HEK293 (cell line): ENCODE data around the gene EXD1.

Experiments used
- CTCF ChIA-PET: fragments of 350-600 bp; formaldehyde crosslinking; extraction: SDS; loops from one replicate; lab custom pipeline; 2021; ENCODE audit warnings: antibody characterized with exemption; lab: Yijun Ruan, JAX
- POLR2A ChIA-PET: fragments of 300-600 bp; formaldehyde crosslinking; extraction: SDS; loops from one replicate; lab custom pipeline; 2020; ENCODE audit warnings: antibody characterized with exemption, inconsistent platforms; lab: Yijun Ruan, JAX
- H3K27ac ChIP-seq: fragments of 200-500 bp; sonication (Bioruptor generic); 2 replicates; pipeline ENCODE4 v1.5.1; 2014; ENCODE audit warnings: low read depth, low read length, control low read depth, inconsistent platforms; ENCODE audit errors: extremely low read depth
- H3K36me3 ChIP-seq, 2 experiments: fragments of 200-500 bp in 1 of 2; sonication (Bioruptor generic) in 1 of 2; 1 replicate in 1 of 2; 2 replicates in 1 of 2; pipeline ENCODE4 v1.5.1; 2014 to 2017; ENCODE audit warnings: inconsistent platforms in 2 of 2, low read length in 2 of 2; ENCODE audit not compliant: control insufficient read depth in 2 of 2, insufficient read depth in 1 of 2
- H3K4me1 ChIP-seq: fragments of 200-500 bp; sonication (Bioruptor generic); 2 replicates; pipeline ENCODE4 v1.5.1; 2014; ENCODE audit warnings: mild to moderate bottlenecking, low read length, inconsistent platforms; ENCODE audit not compliant: control insufficient read depth, insufficient read depth
- H3K4me3 ChIP-seq: 2 replicates; pipeline ENCODE4 v1.5.1; 2011; ENCODE audit warnings: low read depth, mild to moderate bottlenecking, control low read depth, low read length, moderate library complexity
- H3K9me3 ChIP-seq: fragments of 200-500 bp; sonication (Bioruptor generic); 2 replicates; pipeline ENCODE4 v1.5.1; 2014; ENCODE audit warnings: low read depth, low read length, inconsistent platforms; ENCODE audit not compliant: control insufficient read depth, insufficient read depth
- FEZF1 ChIP-seq: fragments of 450-650 bp; formaldehyde crosslinking; IDR thresholded peaks from 2 replicates; pipeline ENCODE4 v1.5.1; 2016; ENCODE audit warnings: missing biosample characterization, missing genetic modification characterization
- RBAK ChIP-seq: fragments of 450-650 bp; formaldehyde crosslinking; IDR thresholded peaks from 2 replicates; pipeline ENCODE4 v1.5.1; 2016; ENCODE audit warnings: missing biosample characterization, missing genetic modification characterization
- SP7 ChIP-seq: fragments of 450-650 bp; formaldehyde crosslinking; IDR thresholded peaks from 2 replicates; pipeline ENCODE4 v1.5.1; 2016; ENCODE audit warnings: missing biosample characterization, missing genetic modification characterization
- TCF7L2 ChIP-seq: IDR thresholded peaks from 2 replicates; pipeline ENCODE4 v1.6.1; 2011; ENCODE audit warnings: low read depth, mild to moderate bottlenecking, inconsistent platforms, low read length, moderate library complexity, borderline replicate concordance
- TRIM28 ChIP-seq: IDR thresholded peaks from 2 replicates; pipeline ENCODE4 v1.6.1; 2011; ENCODE audit warnings: low read length, control low read depth, borderline replicate concordance
- ZBTB1 ChIP-seq: fragments of 450-650 bp; formaldehyde crosslinking; IDR thresholded peaks from 2 replicates; pipeline ENCODE4 v1.5.1; 2016; ENCODE audit warnings: missing biosample characterization, missing genetic modification characterization
- ZBTB17 ChIP-seq: fragments of 450-650 bp; formaldehyde crosslinking; IDR thresholded peaks from 2 replicates; pipeline ENCODE4 v1.5.1; 2016; ENCODE audit warnings: missing biosample characterization, missing genetic modification characterization
- ZNF157 ChIP-seq: fragments of 450-650 bp; formaldehyde crosslinking; IDR thresholded peaks from 2 replicates; pipeline ENCODE4 v1.5.1; 2016; ENCODE audit warnings: missing biosample characterization, missing genetic modification characterization
- ZNF239 ChIP-seq: fragments of 450-650 bp; formaldehyde crosslinking; IDR thresholded peaks from 2 replicates; pipeline ENCODE4 v1.5.1; 2016; ENCODE audit warnings: missing biosample characterization, missing genetic modification characterization
- ZNF266 ChIP-seq: fragments of 450-650 bp; formaldehyde crosslinking; IDR thresholded peaks from 2 replicates; pipeline ENCODE4 v1.5.1; 2016; ENCODE audit warnings: missing biosample characterization, missing genetic modification characterization, low read depth
- ZNF473 ChIP-seq: fragments of 450-650 bp; formaldehyde crosslinking; IDR thresholded peaks from 2 replicates; pipeline ENCODE4 v1.5.1; 2017; ENCODE audit warnings: missing biosample characterization, missing genetic modification characterization
- ZNF513 ChIP-seq: fragments of 450-650 bp; IDR thresholded peaks from 2 replicates; pipeline ENCODE4 v1.5.1; 2018; ENCODE audit warnings: missing biosample characterization, missing genetic modification characterization
- ZNF707 ChIP-seq: fragments of 450-650 bp; formaldehyde crosslinking; IDR thresholded peaks from 2 replicates; pipeline ENCODE4 v1.5.1; 2016; ENCODE audit warnings: missing biosample characterization, missing genetic modification characterization
- ZNF747 ChIP-seq: fragments of 450-650 bp; formaldehyde crosslinking; IDR thresholded peaks from 2 replicates; pipeline ENCODE4 v1.5.1; 2016; ENCODE audit warnings: missing biosample characterization, missing genetic modification characterization
- TF ChIP-seq, protein P1 (sequence below): fragments of 450-650 bp; formaldehyde crosslinking; IDR thresholded peaks from 2 replicates; pipeline ENCODE4 v1.5.1; 2016; ENCODE audit warnings: missing biosample characterization, missing genetic modification characterization
- TF ChIP-seq, protein P2 (sequence below): fragments of 450-650 bp; formaldehyde crosslinking; IDR thresholded peaks from 2 replicates; pipeline ENCODE4 v1.5.1; 2017; ENCODE audit warnings: missing biosample characterization, missing genetic modification characterization
- TF ChIP-seq, protein P3 (sequence below): fragments of 450-650 bp; formaldehyde crosslinking; IDR thresholded peaks from 2 replicates; pipeline ENCODE4 v1.5.1; 2016; ENCODE audit warnings: missing biosample characterization, missing genetic modification characterization

Gene EXD1

GRCh38 chr15:41207687-41208448 is 22.7 kb downstream of the EXD1 start (continued):
- TF ChIP-seq, protein P1, sequence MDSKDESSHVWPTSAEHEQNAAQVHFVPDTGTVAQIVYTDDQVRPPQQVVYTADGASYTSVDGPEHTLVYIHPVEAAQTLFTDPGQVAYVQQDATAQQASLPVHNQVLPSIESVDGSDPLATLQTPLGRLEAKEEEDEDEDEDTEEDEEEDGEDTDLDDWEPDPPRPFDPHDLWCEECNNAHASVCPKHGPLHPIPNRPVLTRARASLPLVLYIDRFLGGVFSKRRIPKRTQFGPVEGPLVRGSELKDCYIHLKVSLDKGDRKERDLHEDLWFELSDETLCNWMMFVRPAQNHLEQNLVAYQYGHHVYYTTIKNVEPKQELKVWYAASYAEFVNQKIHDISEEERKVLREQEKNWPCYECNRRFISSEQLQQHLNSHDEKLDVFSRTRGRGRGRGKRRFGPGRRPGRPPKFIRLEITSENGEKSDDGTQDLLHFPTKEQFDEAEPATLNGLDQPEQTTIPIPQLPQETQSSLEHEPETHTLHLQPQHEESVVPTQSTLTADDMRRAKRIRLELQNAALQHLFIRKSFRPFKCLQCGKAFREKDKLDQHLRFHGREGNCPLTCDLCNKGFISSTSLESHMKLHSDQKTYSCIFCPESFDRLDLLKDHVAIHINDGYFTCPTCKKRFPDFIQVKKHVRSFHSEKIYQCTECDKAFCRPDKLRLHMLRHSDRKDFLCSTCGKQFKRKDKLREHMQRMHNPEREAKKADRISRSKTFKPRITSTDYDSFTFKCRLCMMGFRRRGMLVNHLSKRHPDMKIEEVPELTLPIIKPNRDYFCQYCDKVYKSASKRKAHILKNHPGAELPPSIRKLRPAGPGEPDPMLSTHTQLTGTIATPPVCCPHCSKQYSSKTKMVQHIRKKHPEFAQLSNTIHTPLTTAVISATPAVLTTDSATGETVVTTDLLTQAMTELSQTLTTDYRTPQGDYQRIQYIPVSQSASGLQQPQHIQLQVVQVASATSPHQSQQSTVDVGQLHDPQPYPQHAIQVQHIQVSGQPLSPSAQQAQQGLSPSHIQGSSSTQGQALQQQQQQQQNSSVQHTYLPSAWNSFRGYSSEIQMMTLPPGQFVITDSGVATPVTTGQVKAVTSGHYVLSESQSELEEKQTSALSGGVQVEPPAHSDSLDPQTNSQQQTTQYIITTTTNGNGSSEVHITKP = no peak
- TF ChIP-seq, all 188 proteins: peak for 0

- TF ChIP-seq FEZF1 (tag by site-specific recombination) (no peak), ZNF473 (tag by site-specific recombination) (no peak), ZNF513 (tag by site-specific recombination) (no peak), ZNF157 (tag by site-specific recombination) (no peak), ZBTB17 (tag by site-specific recombination) (peak; percentile 58), ZNF707 (no peak), ZNF239 (no peak)
- Histone ChIP-seq H3K36me3 (no peaks in the 10 kb centered on the region), H3K4me3 (no peak overlapping the region), H3K4me1 (no peaks in the 10 kb centered on the region), H3K27ac (no peak overlapping the region), H3K9me3 (no peaks in the 10 kb centered on the region)
- POLR2A ChIA-PET = no interaction called here
- CTCF ChIA-PET = interaction anchor here (0.7 kb wide), 1 partner anchor 272 kb away, joined by 3 read pairs; no protein-coding TSS in a partner anchor
Measured at GRCh38 chr15:41205315-41205714, 25.2 kb downstream of the EXD1 start.

DNA sequence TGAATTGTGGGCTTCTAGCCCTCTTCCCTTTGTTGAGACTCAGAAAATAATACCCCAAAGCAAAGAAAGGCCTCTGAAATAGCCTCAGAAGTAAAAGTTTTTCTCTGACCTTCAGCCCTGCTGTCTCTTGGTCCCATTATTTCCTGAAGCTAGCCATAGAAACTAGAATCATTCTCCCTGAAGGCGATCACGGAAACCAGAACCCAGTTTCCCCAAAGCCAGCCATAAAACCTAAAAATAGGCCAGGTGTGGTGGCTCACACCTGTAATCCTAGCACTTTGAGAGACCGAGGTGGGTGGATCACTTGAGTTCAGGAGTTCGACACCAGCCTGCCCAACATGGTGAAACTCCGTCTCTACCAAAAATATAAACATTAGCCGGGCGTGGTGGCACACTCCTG is 27.2 kb downstream of the EXD1 start:
- POLR2A ChIA-PET = no interaction called here
- Histone ChIP-seq H3K9me3 (no peaks in the 10 kb centered on the region), H3K36me3 (no peaks in the 10 kb centered on the region), H3K4me3 (no peak overlapping the region), H3K4me1 (no peaks in the 10 kb centered on the region), H3K27ac (no peak overlapping the region)
- no peak for TF ChIP-seq TCF7L2
- CTCF ChIA-PET = no interaction called here

GRCh38 chr15:41199470-41199869 is 31.1 kb downstream of the EXD1 start:
- Histone ChIP-seq H3K4me3 (no peak overlapping the region), H3K27ac (no peak overlapping the region), H3K9me3 (no peaks in the 10 kb centered on the region), H3K4me1 (no peaks in the 10 kb centered on the region), H3K36me3 (no peaks in the 10 kb centered on the region)
- POLR2A ChIA-PET = interaction anchor here (0.7 kb wide), 1 partner anchor 154 kb away, joined by 5 read pairs; no protein-coding TSS in a partner anchor
- CTCF ChIA-PET = no interaction called here
- TF ChIP-seq ZNF513 (tag by site-specific recombination) (no peak), TRIM28 (no peak), ZBTB1 (tag by site-specific recombination) (no peak), RBAK (tag by site-specific recombination) (no peak), SP7 (tag by site-specific recombination) (no peak), ZNF747 (tag by site-specific recombination) (no peak), ZNF266 (tag by site-specific recombination) (no peak)
- TF ChIP-seq, protein P2, sequence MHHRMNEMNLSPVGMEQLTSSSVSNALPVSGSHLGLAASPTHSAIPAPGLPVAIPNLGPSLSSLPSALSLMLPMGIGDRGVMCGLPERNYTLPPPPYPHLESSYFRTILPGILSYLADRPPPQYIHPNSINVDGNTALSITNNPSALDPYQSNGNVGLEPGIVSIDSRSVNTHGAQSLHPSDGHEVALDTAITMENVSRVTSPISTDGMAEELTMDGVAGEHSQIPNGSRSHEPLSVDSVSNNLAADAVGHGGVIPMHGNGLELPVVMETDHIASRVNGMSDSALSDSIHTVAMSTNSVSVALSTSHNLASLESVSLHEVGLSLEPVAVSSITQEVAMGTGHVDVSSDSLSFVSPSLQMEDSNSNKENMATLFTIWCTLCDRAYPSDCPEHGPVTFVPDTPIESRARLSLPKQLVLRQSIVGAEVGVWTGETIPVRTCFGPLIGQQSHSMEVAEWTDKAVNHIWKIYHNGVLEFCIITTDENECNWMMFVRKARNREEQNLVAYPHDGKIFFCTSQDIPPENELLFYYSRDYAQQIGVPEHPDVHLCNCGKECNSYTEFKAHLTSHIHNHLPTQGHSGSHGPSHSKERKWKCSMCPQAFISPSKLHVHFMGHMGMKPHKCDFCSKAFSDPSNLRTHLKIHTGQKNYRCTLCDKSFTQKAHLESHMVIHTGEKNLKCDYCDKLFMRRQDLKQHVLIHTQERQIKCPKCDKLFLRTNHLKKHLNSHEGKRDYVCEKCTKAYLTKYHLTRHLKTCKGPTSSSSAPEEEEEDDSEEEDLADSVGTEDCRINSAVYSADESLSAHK (tag by site-specific recombination) = no peak
- TF ChIP-seq, protein P3, sequence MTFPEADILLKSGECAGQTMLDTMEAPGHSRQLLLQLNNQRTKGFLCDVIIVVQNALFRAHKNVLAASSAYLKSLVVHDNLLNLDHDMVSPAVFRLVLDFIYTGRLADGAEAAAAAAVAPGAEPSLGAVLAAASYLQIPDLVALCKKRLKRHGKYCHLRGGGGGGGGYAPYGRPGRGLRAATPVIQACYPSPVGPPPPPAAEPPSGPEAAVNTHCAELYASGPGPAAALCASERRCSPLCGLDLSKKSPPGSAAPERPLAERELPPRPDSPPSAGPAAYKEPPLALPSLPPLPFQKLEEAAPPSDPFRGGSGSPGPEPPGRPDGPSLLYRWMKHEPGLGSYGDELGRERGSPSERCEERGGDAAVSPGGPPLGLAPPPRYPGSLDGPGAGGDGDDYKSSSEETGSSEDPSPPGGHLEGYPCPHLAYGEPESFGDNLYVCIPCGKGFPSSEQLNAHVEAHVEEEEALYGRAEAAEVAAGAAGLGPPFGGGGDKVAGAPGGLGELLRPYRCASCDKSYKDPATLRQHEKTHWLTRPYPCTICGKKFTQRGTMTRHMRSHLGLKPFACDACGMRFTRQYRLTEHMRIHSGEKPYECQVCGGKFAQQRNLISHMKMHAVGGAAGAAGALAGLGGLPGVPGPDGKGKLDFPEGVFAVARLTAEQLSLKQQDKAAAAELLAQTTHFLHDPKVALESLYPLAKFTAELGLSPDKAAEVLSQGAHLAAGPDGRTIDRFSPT (tag by site-specific recombination) = no peak
